22Rv1 (cell line): ENCODE results near the gene WDR5.

ENCODE experiments used
- H3K27ac ChIP-seq: fragments of 450-650 bp; 2 replicates; pipeline ENCODE4 v1.5.1; 2017
- CTCF ChIP-seq: fragments of 450-650 bp; IDR thresholded peaks from 2 replicates; pipeline ENCODE4 v1.5.1; 2017; ENCODE audit warnings: mild to moderate bottlenecking
- ZFX ChIP-seq: fragments of 450-650 bp; IDR thresholded peaks from 2 replicates; pipeline ENCODE4 v1.6.1; 2017; ENCODE audit warnings: antibody characterized with exemption, borderline replicate concordance

The WDR5 gene

GRCh38 chr9:134161647-134162046 lies 25.8 kb downstream of the WDR5 start:
- TF ChIP-seq ZFX (no peak), CTCF (no peak)
- H3K27ac ChIP-seq, result no peak overlapping the region

- no peak overlapping the region for H3K27ac ChIP-seq
- TF ChIP-seq CTCF (no peak), ZFX (no peak)
Observed at GRCh38 chr9:134162212-134162775, 26.4 kb downstream of the WDR5 start.

- no peak overlapping the region for H3K27ac ChIP-seq
Observed at GRCh38 chr9:134162926-134163370, 27.1 kb downstream of the WDR5 start.

GRCh38 chr9:134163371-134164196 lies 27.7 kb downstream of the WDR5 start:
- no peak overlapping the region for H3K27ac ChIP-seq

More at GRCh38 chr9:134162926-134163370, 27.1 kb downstream of the WDR5 start:
- TF ChIP-seq ZFX, result no peak
- TF ChIP-seq CTCF, result no peak

GRCh38 chr9:134164879-134165278 lies 29.0 kb downstream of the WDR5 start:
- no peak overlapping the region for H3K27ac ChIP-seq
- TF ChIP-seq ZFX, result no peak
- no peak for TF ChIP-seq CTCF

More at GRCh38 chr9:134163371-134164196, 27.7 kb downstream of the WDR5 start:
- TF ChIP-seq CTCF (no peak), ZFX (no peak)

- TF ChIP-seq CTCF (no peak), ZFX (no peak)
- no peak overlapping the region for H3K27ac ChIP-seq
Observed at GRCh38 chr9:134165357-134166315, 29.8 kb downstream of the WDR5 start.
